ENCODE measurements around the gene GNAZ. TPM values are rescaled to one million over a fixed set of nuclear protein-coding genes. Genes with fewer than 3 reads are reported as not detected.

The GNAZ gene
- total RNA-seq, 1 experiment from 2014 or later = 6.0 TPM

- Mint-ChIP-seq H3K27me3 (ENCODE audit: unreplicated experiment) (no peaks in the 10 kb centered on the region), H3K4me1 (ENCODE audit: low read depth, unreplicated experiment) (no peaks in the 10 kb centered on the region), H3K9me3 (ENCODE audit: low read depth, unreplicated experiment) (no peaks in the 10 kb centered on the region), H3K36me3 (ENCODE audit: insufficient read depth, unreplicated experiment) (no peaks in the 10 kb centered on the region), H3K27ac (ENCODE audit: unreplicated experiment) (no peak overlapping the region), H3K4me3 (ENCODE audit: low read depth, unreplicated experiment) (no peak overlapping the region)
- TF ChIP-seq CTCF (IDR thresholded peaks at IDR 0.05; ENCODE audit: unreplicated experiment) = no peak
- no peak for DNase-seq
- intact Hi-C loops (cut with micrococcal nuclease; ENCODE audit: unreplicated experiment) = no loop called here
- CTCF ChIA-PET = no interaction called here
- no TSS peak for BruUV-seq (replicated peaks)
These were observed 46.4 kb downstream of the GNAZ start for GRCh38 chr22:23116506-23117263.

- no TSS peak for BruUV-seq (replicated peaks)
- H3K36me3 Mint-ChIP-seq (ENCODE audit: insufficient read depth, unreplicated experiment) = no peaks in the 10 kb centered on the region
- CTCF ChIA-PET = no interaction called here
These were observed 47.0 kb downstream of the GNAZ start for GRCh38 chr22:23117275-23117674.

GRCh38 chr22:23117891-23118646, 47.8 kb downstream of the GNAZ start:
- Mint-ChIP-seq H3K36me3 (ENCODE audit: insufficient read depth, unreplicated experiment) (no peaks in the 10 kb centered on the region), H3K27me3 (ENCODE audit: unreplicated experiment) (no peaks in the 10 kb centered on the region), H3K9me3 (ENCODE audit: low read depth, unreplicated experiment) (no peaks in the 10 kb centered on the region), H3K27ac (ENCODE audit: unreplicated experiment) (no peak overlapping the region), H3K4me3 (ENCODE audit: low read depth, unreplicated experiment) (no peak overlapping the region), H3K4me1 (ENCODE audit: low read depth, unreplicated experiment) (no peaks in the 10 kb centered on the region)
- CTCF ChIA-PET = no interaction called here
- intact Hi-C loops (cut with micrococcal nuclease; ENCODE audit: unreplicated experiment) = no loop called here
- BruUV-seq (replicated peaks) = no TSS peak
- DNase-seq = no peak
- TF ChIP-seq CTCF (IDR thresholded peaks at IDR 0.05; ENCODE audit: unreplicated experiment) = no peak

More at GRCh38 chr22:23117275-23117674, 47.0 kb downstream of the GNAZ start:
- Mint-ChIP-seq H3K4me1 (ENCODE audit: low read depth, unreplicated experiment) (no peaks in the 10 kb centered on the region), H3K4me3 (ENCODE audit: low read depth, unreplicated experiment) (no peak overlapping the region), H3K27me3 (ENCODE audit: unreplicated experiment) (no peaks in the 10 kb centered on the region), H3K9me3 (ENCODE audit: low read depth, unreplicated experiment) (no peaks in the 10 kb centered on the region), H3K27ac (ENCODE audit: unreplicated experiment) (no peak overlapping the region)
- intact Hi-C loops (cut with micrococcal nuclease; ENCODE audit: unreplicated experiment) = no loop called here
- TF ChIP-seq CTCF (IDR thresholded peaks at IDR 0.05; ENCODE audit: unreplicated experiment) = no peak
- no peak for DNase-seq

GRCh38 chr22:23118647-23119493, 48.6 kb downstream of the GNAZ start:
- Mint-ChIP-seq H3K27me3 (ENCODE audit: unreplicated experiment) (no peaks in the 10 kb centered on the region), H3K9me3 (ENCODE audit: low read depth, unreplicated experiment) (no peaks in the 10 kb centered on the region)

More at GRCh38 chr22:23118647-23119493, 48.6 kb downstream of the GNAZ start:
- no peak for TF ChIP-seq CTCF (IDR thresholded peaks at IDR 0.05; ENCODE audit: unreplicated experiment)
- CTCF ChIA-PET = no interaction called here
- no TSS peak for BruUV-seq (replicated peaks)
- H3K36me3 Mint-ChIP-seq (ENCODE audit: insufficient read depth, unreplicated experiment) = no peaks in the 10 kb centered on the region
- no peak overlapping the region for H3K27ac Mint-ChIP-seq (ENCODE audit: unreplicated experiment)
- intact Hi-C loops (cut with micrococcal nuclease; ENCODE audit: unreplicated experiment) = no loop called here
- no peak overlapping the region for H3K4me3 Mint-ChIP-seq (ENCODE audit: low read depth, unreplicated experiment)
- DNase-seq = no peak
- no peaks in the 10 kb centered on the region for H3K4me1 Mint-ChIP-seq (ENCODE audit: low read depth, unreplicated experiment)

Data from Calu3 (cell line).